Smooth muscle cell (in vitro differentiated cells): ENCODE results near the gene RASSF8. TPM values are rescaled to one million over a fixed set of nuclear protein-coding genes. Genes with fewer than 3 reads are reported as not detected.

Source experiments
- DNase-seq: peaks from one replicate; lab custom pipeline; 2025; ENCODE audit not compliant: unreplicated experiment; lab: John Stamatoyannopoulos, UW
- H2AFZ ChIP-seq: fragments of 200-600 bp; sonication (generic); 2 replicates; pipeline ENCODE4 v1.6.0; 2016; ENCODE audit warnings: antibody characterized with exemption, low read depth, mild to moderate bottlenecking
- H3F3A ChIP-seq: fragments of 200-600 bp; sonication (generic); 2 replicates; pipeline ENCODE4 v1.6.0; 2017; ENCODE audit warnings: antibody characterized with exemption, low read depth
- H3K27ac ChIP-seq: fragments of 200-600 bp; sonication (generic); 2 replicates; pipeline ENCODE4 v1.5.1; 2016; ENCODE audit warnings: low read depth, mild to moderate bottlenecking
- H3K27me3 ChIP-seq: fragments of 200-600 bp; sonication (generic); 2 replicates; pipeline ENCODE4 v1.6.1; 2016; ENCODE audit warnings: low read depth, mild to moderate bottlenecking
- H3K36me3 ChIP-seq: fragments of 200-600 bp; sonication (generic); 2 replicates; pipeline ENCODE4 v1.5.1; 2016; ENCODE audit warnings: low read depth
- H3K4me1 ChIP-seq: fragments of 200-600 bp; sonication (generic); 2 replicates; pipeline ENCODE4 v1.5.1; 2016; ENCODE audit warnings: low read depth
- H3K4me2 ChIP-seq: fragments of 200-600 bp; sonication (generic); 2 replicates; pipeline ENCODE4 v1.6.0; 2016; ENCODE audit warnings: mild to moderate bottlenecking
- H3K4me3 ChIP-seq: fragments of 200-600 bp; sonication (generic); 2 replicates; pipeline ENCODE4 v1.5.1; 2016; ENCODE audit warnings: mild to moderate bottlenecking
- H3K79me2 ChIP-seq: fragments of 200-600 bp; sonication (generic); 2 replicates; pipeline ENCODE4 v1.6.0; 2016; ENCODE audit warnings: low read depth, mild to moderate bottlenecking
- H3K9ac ChIP-seq: fragments of 200-600 bp; sonication (generic); 2 replicates; pipeline ENCODE4 v1.6.0; 2016; ENCODE audit warnings: low read depth
- H3K9me3 ChIP-seq: fragments of 200-600 bp; sonication (generic); replicated peaks from 2 replicates; pipeline ENCODE4 v1.5.1; 2016; ENCODE audit warnings: low read depth
- H4K20me1 ChIP-seq: fragments of 200-600 bp; sonication (generic); 2 replicates; pipeline ENCODE4 v1.6.0; 2016; ENCODE audit warnings: low read depth
- CTCF ChIP-seq: fragments of 200-600 bp; sonication (generic); IDR thresholded peaks from 2 replicates; pipeline ENCODE4 v1.5.1; 2017; ENCODE audit warnings: borderline replicate concordance, mild to moderate bottlenecking, antibody characterized with exemption; ENCODE audit not compliant: insufficient read depth, poor library complexity, severe bottlenecking
- WGBS: methylation state at CpG from one replicate; pipeline ENCODE4 v1.1.7; 2016; ENCODE audit warnings: low lambda C conversion rate; 5-methylcytosine and 5-hydroxymethylcytosine counted together
- polyA plus RNA-seq: library from polyadenylated mRNA; unstranded; fragments of >200 nt; fragmentation: Nextera tagmentation; extraction: Ambion mirVana; gene quantifications from 2 replicates; pipeline ENCODE4 v1.2.1, GENCODE V29; 2016
- total RNA-seq: library from RNA; depleted of rRNA; stranded (reverse); fragments of >200 nt; gene quantifications from 2 replicates; pipeline ENCODE4 v1.2.3, GENCODE V29; 2014

Gene RASSF8
- total and polyA plus RNA-seq, 2 experiments from 2014 or later = 9.8 to 29.8 TPM

GRCh38 chr12:25992026-25992782 is 33.7 kb downstream of the RASSF8 start:
- no peak overlapping the region for H2AFZ ChIP-seq
- H3K27me3 ChIP-seq = no peaks in the 10 kb centered on the region
- no peak overlapping the region for H3K4me3 ChIP-seq
- H4K20me1 ChIP-seq = peaks cover 81% of the 10 kb centered on the region
- 87% methylated on average over 4 of the region's 4 CpGs for WGBS
- peaks cover 57% of the 10 kb centered on the region for H3K4me1 ChIP-seq
- H3K9me3 ChIP-seq = no peaks in the 10 kb centered on the region
- TF ChIP-seq CTCF = no peak
- no peak overlapping the region for H3K9ac ChIP-seq
- H3K4me2 ChIP-seq = no peak overlapping the region
- DNase-seq = no peak
- no peaks in the 10 kb centered on the region for H3K36me3 ChIP-seq
- no peak overlapping the region for H3K27ac ChIP-seq
- no peaks in the 10 kb centered on the region for H3F3A ChIP-seq
- H3K79me2 ChIP-seq = peaks cover 97% of the 10 kb centered on the region

DNA sequence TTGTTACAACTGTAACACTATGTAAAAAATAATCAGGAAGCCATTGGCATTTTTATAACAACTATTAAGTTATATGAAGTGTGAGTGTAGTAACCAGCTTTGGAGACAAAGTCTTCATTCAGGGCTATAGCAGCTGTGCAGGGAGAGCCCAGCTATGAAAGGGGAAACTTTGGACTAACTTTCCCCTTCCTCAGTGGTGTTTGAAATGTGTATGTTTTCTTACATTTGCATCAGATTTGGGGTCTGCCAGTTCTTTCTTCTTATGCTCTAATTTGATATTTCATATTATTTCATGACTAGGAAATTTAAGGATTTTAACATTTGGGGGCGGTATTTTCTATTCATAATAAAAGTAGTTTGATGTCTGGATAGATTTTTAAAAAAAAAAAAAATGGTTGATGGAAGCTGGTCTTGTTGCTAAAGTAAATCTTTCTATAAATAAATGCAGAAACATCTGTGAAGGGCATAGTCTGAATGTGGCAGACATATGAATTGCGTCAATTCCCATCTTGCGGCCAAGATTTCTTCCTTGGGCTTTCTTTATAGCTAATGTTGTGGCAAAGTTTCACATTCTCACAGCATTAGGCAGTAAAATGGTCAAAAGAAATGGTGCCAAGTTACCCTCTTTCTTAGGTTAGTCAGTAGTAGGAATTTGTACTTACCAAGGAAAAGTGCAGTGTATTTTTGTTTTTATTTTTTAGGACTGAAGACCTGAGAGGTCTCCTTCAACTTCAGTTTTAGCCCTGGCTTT is 35.6 kb downstream of the RASSF8 start:
- H3K36me3 ChIP-seq = no peaks in the 10 kb centered on the region
- no peaks in the 10 kb centered on the region for H3K27me3 ChIP-seq
- peaks cover 68% of the 10 kb centered on the region for H4K20me1 ChIP-seq
- no peaks in the 10 kb centered on the region for H3F3A ChIP-seq
- H3K9ac ChIP-seq = no peak overlapping the region
- H3K79me2 ChIP-seq = peaks cover 95% of the 10 kb centered on the region
- WGBS = 98% methylated on average over 3 of the region's 3 CpGs
- H3K9me3 ChIP-seq = no peaks in the 10 kb centered on the region
- no peak for DNase-seq
- no peak overlapping the region for H3K4me3 ChIP-seq
- no peak for TF ChIP-seq CTCF
- H2AFZ ChIP-seq = no peak overlapping the region
- no peak overlapping the region for H3K4me2 ChIP-seq
- peak overlapping the region; percentile 38 for H3K27ac ChIP-seq
- H3K4me1 ChIP-seq = peaks cover 57% of the 10 kb centered on the region

- DNase-seq = no peak
- Histone ChIP-seq H3K36me3 (no peaks in the 10 kb centered on the region), H3K27ac (peak overlapping the region; percentile 38), H3F3A (no peaks in the 10 kb centered on the region), H3K79me2 (peaks cover 95% of the 10 kb centered on the region), H4K20me1 (peaks cover 60% of the 10 kb centered on the region), H3K4me3 (no peak overlapping the region), H2AFZ (no peak overlapping the region), H3K9ac (no peak overlapping the region), H3K4me2 (no peak overlapping the region), H3K9me3 (no peaks in the 10 kb centered on the region), H3K27me3 (no peaks in the 10 kb centered on the region), H3K4me1 (peaks cover 57% of the 10 kb centered on the region)
- TF ChIP-seq CTCF = no peak
- WGBS = 82% methylated on average over 2 of the region's 2 CpGs
Measured at GRCh38 chr12:25994901-25995625, 36.6 kb downstream of the RASSF8 start.
